ENCODE measurements around the gene GPATCH8. TPM values are rescaled to one million over a fixed set of nuclear protein-coding genes. Genes with fewer than 3 reads are reported as not detected.

The GPATCH8 gene
- polyA plus RNA-seq, 1 donor from 2014 or later: 24.5 TPM

GRCh38 chr17:44465897-44466296 is 37.3 kb downstream of the GPATCH8 start:
- TF ChIP-seq RAD21 (conservative IDR thresholded peaks at IDR 0.05) (no peak), CTCF (IDR thresholded peaks at IDR 0.05; ENCODE audit: poor library complexity, severe bottlenecking) (no peak)
- Histone ChIP-seq H3K79me2 (replicated peaks; ENCODE audit: insufficient read depth, low read length) (peaks cover 26% of the 10 kb centered on the region), H3K27ac (ENCODE audit: low read length) (no peak overlapping the region), H3F3A (ENCODE audit: insufficient read depth, low read length, poor library complexity, severe bottlenecking) (no peaks in the 10 kb centered on the region), H3K27me3 (ENCODE audit: insufficient read depth, low read depth, low read length) (no peaks in the 10 kb centered on the region), H3K9ac (ENCODE audit: low read length) (no peak overlapping the region), H3K36me3 (ENCODE audit: insufficient read depth, low read length) (no peaks in the 10 kb centered on the region), H3K4me2 (ENCODE audit: low read length) (no peak overlapping the region), H3K9me2 (ENCODE audit: insufficient read depth, low read length) (no peaks in the 10 kb centered on the region), H2AFZ (ENCODE audit: low read depth, low read length) (no peak overlapping the region), H3K9me3 (ENCODE audit: low read length) (no peaks in the 10 kb centered on the region), H4K20me1 (ENCODE audit: insufficient read depth) (no peaks in the 10 kb centered on the region), H3K4me3 (ENCODE audit: low read length) (no peak overlapping the region)

- Histone ChIP-seq H3K4me2 (ENCODE audit: low read length) (no peak overlapping the region), H4K20me1 (ENCODE audit: insufficient read depth) (no peaks in the 10 kb centered on the region), H3F3A (ENCODE audit: insufficient read depth, low read length, poor library complexity, severe bottlenecking) (no peaks in the 10 kb centered on the region), H3K9me3 (ENCODE audit: low read length) (no peaks in the 10 kb centered on the region), H3K9ac (ENCODE audit: low read length) (no peak overlapping the region), H2AFZ (ENCODE audit: low read depth, low read length) (no peak overlapping the region), H3K4me3 (ENCODE audit: low read length) (no peak overlapping the region), H3K36me3 (ENCODE audit: insufficient read depth, low read length) (no peaks in the 10 kb centered on the region), H3K27ac (ENCODE audit: low read length) (no peak overlapping the region), H3K9me2 (ENCODE audit: insufficient read depth, low read length) (no peaks in the 10 kb centered on the region), H3K27me3 (ENCODE audit: insufficient read depth, low read depth, low read length) (no peaks in the 10 kb centered on the region), H3K79me2 (replicated peaks; ENCODE audit: insufficient read depth, low read length) (peaks cover 23% of the 10 kb centered on the region)
- TF ChIP-seq POLR2AphosphoS5 (IDR thresholded peaks at IDR 0.05) (no peak), RAD21 (conservative IDR thresholded peaks at IDR 0.05) (no peak), REST (IDR thresholded peaks at IDR 0.05; ENCODE audit: borderline replicate concordance) (no peak), SMC3 (conservative IDR thresholded peaks at IDR 0.05; ENCODE audit: poor library complexity) (no peak), CTCF (IDR thresholded peaks at IDR 0.05; ENCODE audit: poor library complexity, severe bottlenecking) (no peak), EZH2 (IDR thresholded peaks at IDR 0.05; ENCODE audit: borderline replicate concordance, insufficient read depth, low read length, poor library complexity, severe bottlenecking) (no peak), MXI1 (conservative IDR thresholded peaks at IDR 0.05; ENCODE audit: poor library complexity, severe bottlenecking) (no peak), EP300 (conservative IDR thresholded peaks at IDR 0.05; ENCODE audit: poor library complexity, severe bottlenecking) (no peak), TAF1 (IDR thresholded peaks at IDR 0.05; ENCODE audit: low read depth) (no peak)
Observed at GRCh38 chr17:44465276-44465675, 37.9 kb downstream of the GPATCH8 start.

Data from neural cell (in vitro differentiated cells).